Mucosa of rectum (tissue), 2 donors: ENCODE data around the gene AIG1.
"Not testable (repeated sequence)": the region's sequence is repeated elsewhere in the genome, so short reads cannot be mapped to it uniquely, and the experiment has no call there.

Source experiments
- H3K27ac ChIP-seq, 2 donors: one replicate each; pipeline ENCODE4 v1.7.0; 2013; ENCODE audit warnings: inconsistent platforms in 2 of 2, low read depth in 2 of 2, low read length in 2 of 2
- H3K27me3 ChIP-seq, 2 donors: one replicate each; pipeline ENCODE4 v1.7.0; 2013; ENCODE audit warnings: low read length in 2 of 2; ENCODE audit not compliant: control insufficient read depth in 2 of 2, insufficient read depth in 2 of 2
- H3K36me3 ChIP-seq, 2 donors: one replicate each; pipeline ENCODE4 v1.7.0; 2013; ENCODE audit warnings: low read length in 2 of 2; ENCODE audit not compliant: control insufficient read depth in 2 of 2, insufficient read depth in 2 of 2
- H3K4me1 ChIP-seq, 2 donors: one replicate each; pipeline ENCODE4 v1.7.0; 2013; ENCODE audit warnings: low read length in 2 of 2, mild to moderate bottlenecking in 1 of 2; ENCODE audit not compliant: control insufficient read depth in 2 of 2, insufficient read depth in 2 of 2
- H3K4me3 ChIP-seq, 2 donors: one replicate each; pipeline ENCODE4 v1.7.0; 2013; ENCODE audit warnings: low read length in 2 of 2
- H3K9ac ChIP-seq, 2 donors: one replicate each; pipeline ENCODE4 v1.7.0; 2013; ENCODE audit warnings: low read length in 2 of 2, low read depth in 1 of 2, mild to moderate bottlenecking in 1 of 2
- H3K9me3 ChIP-seq, 2 donors: one replicate each; pipeline ENCODE4 v1.7.0; 2013; ENCODE audit warnings: low read length in 2 of 2; ENCODE audit not compliant: control insufficient read depth in 2 of 2
- donor health status: healthy.
- donor health status: Normal muscosa, but diverticular disease.

AIG1 gene

GRCh38 chr6:143293523-143293922, 232.8 kb downstream of the AIG1 start:
- H3K36me3 ChIP-seq = no peaks in the 10 kb centered on the region

GRCh38 chr6:143294265-143294860, 233.7 kb downstream of the AIG1 start:
- Histone ChIP-seq H3K27ac (no peak overlapping the region), H3K27me3 (no peaks in the 10 kb centered on the region), H3K9me3 (no peaks in the 10 kb centered on the region), H3K4me1 (no peaks in the 10 kb centered on the region), H3K4me3 (no peak overlapping the region), H3K9ac (no peak overlapping the region), H3K36me3 (no peaks in the 10 kb centered on the region)

More at GRCh38 chr6:143293523-143293922, 232.8 kb downstream of the AIG1 start:
- no peak overlapping the region for H3K9ac ChIP-seq
- H3K27me3 ChIP-seq = no peaks in the 10 kb centered on the region
- no peaks in the 10 kb centered on the region for H3K4me1 ChIP-seq
- no peak overlapping the region for H3K4me3 ChIP-seq
- no peaks in the 10 kb centered on the region for H3K9me3 ChIP-seq
- H3K27ac ChIP-seq = no peak overlapping the region

GRCh38 chr6:143295932-143296331, 235.2 kb downstream of the AIG1 start:
- H3K36me3 ChIP-seq = no peaks in the 10 kb centered on the region

GRCh38 chr6:143298071-143298470, 237.4 kb downstream of the AIG1 start:
- Histone ChIP-seq H3K9ac (no peak overlapping the region), H3K36me3 (no peaks in the 10 kb centered on the region), H3K4me3 (no peak overlapping the region), H3K27ac (no peak overlapping the region), H3K9me3 (no peaks in the 10 kb centered on the region), H3K27me3 (no peaks in the 10 kb centered on the region), H3K4me1 (no peaks in the 10 kb centered on the region)

More at GRCh38 chr6:143295932-143296331, 235.2 kb downstream of the AIG1 start:
- H3K27me3 ChIP-seq = no peaks in the 10 kb centered on the region
- H3K4me3 ChIP-seq = no peak overlapping the region
- no peak overlapping the region for H3K9ac ChIP-seq
- no peaks in the 10 kb centered on the region for H3K9me3 ChIP-seq
- no peaks in the 10 kb centered on the region for H3K4me1 ChIP-seq
- no peak overlapping the region for H3K27ac ChIP-seq

GRCh38 chr6:143299253-143300166, 238.8 kb downstream of the AIG1 start:
- Histone ChIP-seq H3K4me1 (no peaks in the 10 kb centered on the region), H3K9me3 (no peaks in the 10 kb centered on the region), H3K36me3 (no peaks in the 10 kb centered on the region), H3K27me3 (no peaks in the 10 kb centered on the region), H3K9ac (no peak overlapping the region), H3K27ac (no peak overlapping the region), H3K4me3 (no peak overlapping the region)

GRCh38 chr6:143301188-143301587, 240.5 kb downstream of the AIG1 start:
- H3K4me3 ChIP-seq = no peak overlapping the region
- no peak overlapping the region for H3K9ac ChIP-seq
- no peaks in the 10 kb centered on the region for H3K27me3 ChIP-seq
- H3K9me3 ChIP-seq = no peaks in the 10 kb centered on the region
- H3K4me1 ChIP-seq = no peaks in the 10 kb centered on the region
- H3K36me3 ChIP-seq = no peaks in the 10 kb centered on the region
- no peak overlapping the region for H3K27ac ChIP-seq

GRCh38 chr6:143307760-143308159, 247.1 kb downstream of the AIG1 start:
- not testable (repeated sequence) for H3K4me1 ChIP-seq, H3K9ac ChIP-seq, H3K9me3 ChIP-seq, H3K27me3 ChIP-seq, H3K27ac ChIP-seq, H3K4me3 ChIP-seq, H3K36me3 ChIP-seq

- Histone ChIP-seq H3K4me1 (no peaks in the 10 kb centered on the region), H3K27me3 (no peaks in the 10 kb centered on the region), H3K27ac (no peak overlapping the region), H3K36me3 (no peaks in the 10 kb centered on the region), H3K9me3 (no peaks in the 10 kb centered on the region), H3K9ac (no peak overlapping the region), H3K4me3 (no peak overlapping the region)
These were observed 252.5 kb downstream of the AIG1 start for GRCh38 chr6:143313163-143313562.

GRCh38 chr6:143321491-143322086, 260.9 kb downstream of the AIG1 start:
- no peak overlapping the region for H3K4me3 ChIP-seq
- H3K27ac ChIP-seq = no peak overlapping the region
- no peaks in the 10 kb centered on the region for H3K27me3 ChIP-seq
- H3K9me3 ChIP-seq = no peaks in the 10 kb centered on the region
- no peak overlapping the region for H3K9ac ChIP-seq
- H3K36me3 ChIP-seq = no peaks in the 10 kb centered on the region
- peaks cover 0 to 2% of the 10 kb centered on the region in 2 donors for H3K4me1 ChIP-seq

GRCh38 chr6:143322386-143322785, 261.7 kb downstream of the AIG1 start:
- Histone ChIP-seq H3K4me3 (no peak overlapping the region), H3K36me3 (no peaks in the 10 kb centered on the region), H3K27ac (no peak overlapping the region), H3K9me3 (no peaks in the 10 kb centered on the region), H3K4me1 (peaks cover 0 to 2% of the 10 kb centered on the region in 2 donors), H3K27me3 (no peaks in the 10 kb centered on the region), H3K9ac (no peak overlapping the region)
